Activated CD4-positive, alpha-beta T cell treated with anti-CD3 and anti-CD28 coated beads, Interleukin-2, amount 50 U/mL, for 24 hours (primary cell): ENCODE measurements around the gene DMD.
"Not testable (repeated sequence)": the region's sequence is repeated elsewhere in the genome, so short reads cannot be mapped to it uniquely, and the experiment has no call there.

Experiments used
- DNase-seq, 2 donors: peaks; one replicate each; pipeline ENCODE4 v3.0.0-alpha.2; 2020; ENCODE audit warnings: low read depth in 1 of 2, low spot score in 1 of 2

DMD gene

DNA sequence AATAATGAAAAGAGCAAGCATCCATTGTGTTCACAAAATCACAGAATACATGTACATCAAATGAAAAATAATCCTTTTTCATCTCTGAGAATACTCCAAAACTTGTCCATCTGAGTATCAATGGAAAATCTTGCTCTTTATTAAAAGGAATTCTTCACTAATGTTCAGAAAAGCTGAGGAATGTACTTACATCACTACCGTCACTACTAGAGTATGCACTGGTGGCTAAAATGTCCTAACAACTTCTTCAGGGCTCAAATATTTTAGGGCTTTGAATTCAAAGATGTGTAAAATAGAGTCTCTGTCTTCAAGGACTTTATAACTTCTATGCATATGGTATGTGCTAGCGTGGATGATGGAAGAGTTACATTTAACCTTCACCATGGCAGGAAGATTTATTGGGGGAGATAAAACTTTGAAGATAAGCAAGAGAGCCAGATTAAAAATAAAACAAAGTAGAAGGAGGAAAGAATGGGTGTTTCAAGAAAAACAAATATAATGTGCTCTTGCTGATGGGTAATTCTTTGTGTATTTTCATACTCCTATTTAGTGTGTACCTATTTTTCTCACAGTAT, 55.1 kb downstream of the DMD start:
- no peak for DNase-seq

DNA sequence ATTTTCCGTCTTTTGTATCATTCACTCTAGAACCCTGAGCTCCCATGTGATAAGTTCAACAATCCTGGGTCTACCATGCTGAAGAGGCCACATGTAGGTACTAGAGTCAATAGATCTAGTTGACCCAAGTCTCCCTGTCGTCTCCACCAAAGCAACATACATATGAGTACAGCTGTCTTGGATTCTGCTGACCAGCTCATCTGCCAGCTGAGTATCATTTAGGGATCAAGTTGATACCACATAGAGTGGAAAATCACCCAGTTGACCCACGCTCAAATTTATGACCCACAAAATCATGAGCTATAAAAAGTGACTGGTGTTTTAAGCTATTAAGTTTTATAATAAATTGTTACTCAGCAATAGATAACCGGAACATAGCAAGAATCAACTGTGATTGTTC, 61.8 kb downstream of the DMD start:
- DNase-seq = no peak

DNA sequence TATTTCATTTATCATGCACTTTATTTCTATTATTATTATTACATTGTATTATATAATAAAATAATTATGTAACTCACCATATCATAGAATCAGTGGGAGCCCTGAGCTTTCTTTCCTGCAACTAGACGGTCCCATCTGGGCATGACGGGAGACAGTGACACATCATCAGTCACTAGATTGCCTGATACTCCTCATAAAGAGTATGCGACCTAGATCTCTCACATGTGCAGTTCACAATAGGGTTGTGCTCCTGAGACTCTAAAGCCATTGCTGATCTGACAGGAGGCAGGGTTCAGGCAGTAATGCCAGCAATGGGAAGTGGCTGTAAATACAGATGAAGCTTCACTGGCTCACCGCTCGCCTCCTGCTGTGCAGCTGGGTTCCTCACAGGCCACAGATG, 62.3 kb downstream of the DMD start:
- DNase-seq = no peak

DNA sequence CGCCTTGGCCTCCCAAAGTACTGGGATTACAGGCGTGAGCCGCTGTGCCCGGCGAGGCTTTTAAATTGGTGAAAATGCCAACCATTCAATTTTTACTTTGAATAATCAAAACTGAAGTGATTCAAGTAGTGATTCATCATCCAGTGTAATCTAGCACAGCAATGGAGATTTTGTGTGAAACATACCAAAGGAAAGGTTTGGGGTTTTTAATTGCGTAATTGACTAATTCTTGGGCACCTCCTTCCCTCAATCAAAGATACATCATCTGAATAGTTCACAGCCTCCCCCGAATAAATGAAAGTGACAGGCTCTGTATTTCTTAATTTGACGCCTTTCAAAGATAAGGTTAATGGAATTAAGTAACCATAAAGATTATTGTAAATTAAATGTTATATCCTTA, 69.0 kb downstream of the DMD start:
- DNase-seq = no peak

DNA sequence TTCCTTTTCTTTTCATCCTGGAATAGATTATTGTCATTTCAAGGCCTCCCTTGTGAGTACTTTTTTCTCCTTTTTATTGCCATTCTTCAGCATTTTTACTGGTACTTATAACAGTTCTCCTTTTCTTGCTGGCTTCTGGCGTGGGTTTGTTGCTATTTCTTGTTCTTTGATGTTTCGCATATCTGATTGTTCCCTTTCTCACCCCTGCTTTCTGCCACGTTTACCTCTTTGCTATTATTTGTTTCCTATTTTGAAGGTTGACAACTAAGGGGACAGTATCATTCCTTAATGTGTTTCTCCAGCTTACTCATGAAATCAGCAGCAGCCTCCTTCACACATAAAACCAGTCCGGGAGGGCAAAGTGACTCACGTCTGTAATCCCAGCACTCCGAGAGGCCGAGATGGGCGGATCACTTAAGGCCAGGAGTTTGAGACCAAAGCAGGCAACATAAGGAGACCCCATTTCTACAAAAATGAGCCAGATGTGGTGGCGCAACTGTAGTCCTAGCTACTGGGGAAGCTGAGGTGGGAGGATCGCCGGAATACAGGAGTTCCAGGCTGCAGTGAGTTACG, 72.6 kb downstream of the DMD start:
- DNase-seq = no peak

DNA sequence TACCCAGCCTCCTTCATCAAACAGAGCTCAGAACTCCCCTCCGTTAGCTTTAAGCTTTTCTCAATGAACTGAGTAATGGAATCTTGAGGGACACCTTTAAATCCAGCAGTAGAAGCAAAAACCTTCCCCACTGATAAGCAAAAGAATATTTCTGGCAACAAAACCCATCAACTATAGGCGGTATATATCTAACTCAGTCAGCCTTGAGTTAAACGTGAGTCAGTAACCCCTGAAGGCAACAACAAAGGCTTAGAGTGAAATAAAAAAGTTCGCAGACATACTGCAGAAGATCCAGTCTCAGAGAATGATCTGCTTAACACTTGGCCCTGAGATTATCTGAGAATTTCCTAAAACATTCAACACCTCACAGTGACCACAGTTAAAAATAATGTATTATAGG, 77.2 kb downstream of the DMD start:
- DNase-seq = no peak

DNA sequence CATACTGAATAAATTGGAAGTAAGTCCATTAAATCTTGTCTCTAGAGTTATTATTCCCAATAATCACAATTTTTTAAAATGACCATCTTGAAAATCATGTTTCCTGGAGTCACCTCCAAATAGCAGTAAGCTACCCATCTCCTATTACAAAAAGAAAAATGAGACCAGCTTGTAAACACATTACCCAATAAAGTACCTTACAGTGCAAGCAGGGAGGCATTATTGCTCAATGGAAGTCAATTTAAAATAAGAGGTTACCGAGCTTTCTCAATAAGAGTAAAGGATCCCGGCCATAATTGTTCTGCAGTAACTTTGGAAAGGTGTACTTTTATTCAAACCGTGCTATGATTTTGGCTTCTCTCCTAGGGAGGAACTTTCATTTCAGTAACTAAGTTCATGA, 78.0 kb downstream of the DMD start:
- no peak for DNase-seq

DNA sequence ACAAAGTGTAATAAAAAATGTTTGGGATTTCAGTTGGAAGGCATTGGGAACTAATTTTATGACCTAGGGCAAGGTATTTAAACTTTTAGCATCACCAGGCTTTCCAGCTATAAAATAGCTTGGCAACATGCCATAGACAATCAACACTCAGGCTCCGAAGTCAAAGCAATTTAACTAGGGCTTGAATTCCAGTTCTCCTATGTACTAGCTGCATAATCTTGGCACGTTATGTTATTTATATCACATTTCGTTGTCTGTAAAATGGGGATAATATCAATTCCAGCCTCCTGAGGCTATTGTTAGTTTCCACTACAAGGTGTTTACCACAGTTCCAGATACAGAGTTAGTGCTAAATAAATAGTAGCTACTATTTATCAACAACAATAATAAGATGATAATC, 78.8 kb downstream of the DMD start:
- no peak for DNase-seq

DNA sequence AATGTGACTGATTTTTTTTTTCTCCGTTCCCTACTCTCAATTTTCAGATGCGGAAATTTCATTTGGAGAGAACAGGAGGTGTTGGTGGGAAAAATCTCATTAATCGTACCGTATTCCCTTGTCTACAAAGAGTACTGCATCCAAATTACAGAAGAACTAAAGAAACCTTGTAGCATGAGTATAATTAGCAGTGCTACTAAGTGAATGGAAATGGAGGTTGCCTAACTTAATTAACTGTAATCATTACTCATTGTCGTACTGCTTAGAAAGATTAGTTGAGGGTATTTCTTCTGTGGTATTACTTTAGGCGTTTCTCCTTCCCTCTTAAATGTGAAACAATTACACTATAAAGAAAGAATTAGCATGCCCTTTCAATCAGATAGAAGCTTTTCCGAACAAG, 81.7 kb downstream of the DMD start:
- DNase-seq = no peak

DNA sequence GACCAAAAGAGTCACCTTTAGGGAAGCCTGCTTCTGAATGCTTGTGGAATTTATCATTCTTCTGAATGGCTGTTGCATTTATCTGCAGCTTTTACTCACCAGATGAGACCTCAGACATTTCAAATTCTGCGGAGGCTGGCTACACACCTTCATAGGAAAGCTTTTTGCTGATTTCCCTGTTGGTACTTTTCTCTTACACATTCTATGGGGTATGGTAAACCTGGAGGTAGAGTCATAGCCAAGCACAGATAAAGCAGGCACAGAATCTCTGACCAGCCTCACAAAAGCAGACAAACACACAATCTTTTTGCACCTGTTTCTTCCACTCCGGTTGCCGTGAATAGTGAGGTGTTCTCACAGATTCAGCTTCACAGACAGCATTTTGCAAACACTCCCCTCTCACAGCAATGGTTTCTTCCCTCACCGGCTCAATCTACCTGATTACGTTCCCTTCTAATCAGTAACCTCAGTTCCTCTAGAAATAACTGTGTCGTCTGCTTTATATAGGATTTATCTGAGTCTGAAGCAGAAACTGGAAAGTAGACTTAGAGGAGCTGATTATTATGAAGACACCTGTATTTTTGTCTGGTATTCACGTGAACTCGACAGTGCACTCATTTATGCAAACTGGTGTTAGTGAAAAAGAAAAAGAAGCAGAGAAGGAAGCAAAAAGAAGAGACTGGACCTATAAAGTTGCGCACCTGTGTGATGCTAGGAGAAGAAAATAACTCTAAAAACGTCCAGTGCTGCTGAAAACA, 83.1 kb downstream of the DMD start:
- DNase-seq = no peak

DNA sequence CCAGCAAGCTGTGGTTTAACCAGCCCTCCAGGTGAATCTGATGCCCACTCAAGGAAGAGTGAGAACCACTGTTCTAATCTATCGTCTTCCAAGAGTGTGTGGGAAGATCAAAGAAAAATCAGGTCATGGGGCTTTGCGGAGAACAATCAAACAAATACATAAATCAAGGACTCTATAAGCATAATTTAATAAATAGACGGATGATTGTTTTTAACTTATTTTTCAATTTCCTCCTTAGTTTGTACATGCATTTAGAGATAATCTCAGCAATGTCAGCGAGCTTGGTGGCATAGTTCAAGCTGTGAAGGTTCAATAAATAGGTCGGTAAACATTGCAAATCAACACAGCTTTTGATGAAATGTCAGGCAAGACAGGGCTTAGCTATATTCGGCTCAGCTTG, 84.9 kb downstream of the DMD start:
- DNase-seq = no peak

DNA sequence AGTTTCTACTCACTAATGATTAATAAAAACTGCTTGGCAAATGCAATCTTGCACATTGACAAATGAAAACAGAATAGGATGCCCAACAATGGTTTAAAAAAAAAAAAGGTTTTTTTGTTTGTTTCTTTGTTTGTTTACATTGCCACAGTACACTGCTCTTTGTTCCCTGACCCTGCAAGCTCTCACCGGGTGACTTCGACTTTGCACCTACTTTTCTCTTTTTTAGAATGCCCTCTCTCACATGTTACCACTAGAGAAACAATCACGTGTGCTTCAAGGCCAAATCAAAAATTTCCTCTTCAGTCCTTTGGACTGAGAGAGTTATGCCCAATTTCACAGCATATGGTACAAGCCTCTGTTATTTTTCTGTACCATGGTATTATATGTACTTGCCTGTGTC, 101.5 kb downstream of the DMD start:
- DNase-seq = no peak

DNA sequence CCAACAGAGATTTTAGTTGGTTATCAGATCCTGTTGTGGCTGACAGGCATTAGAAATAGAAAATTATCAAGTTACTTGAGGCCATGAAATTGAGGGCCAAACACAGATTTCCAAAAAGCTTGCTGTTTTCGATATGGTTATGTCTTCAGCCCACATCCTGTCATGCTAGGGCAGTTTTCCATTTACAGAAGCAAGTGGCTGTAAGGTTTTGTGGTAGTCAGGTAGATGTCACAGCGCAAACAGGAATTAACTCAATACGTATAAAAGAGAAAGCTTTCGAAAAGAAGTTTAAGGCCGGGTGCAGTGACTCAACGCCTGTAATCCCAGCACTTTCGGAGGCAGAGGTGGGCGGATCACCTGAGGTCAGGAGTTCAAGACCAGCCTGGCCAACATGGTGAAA, 104.6 kb downstream of the DMD start:
- no peak for DNase-seq

DNA sequence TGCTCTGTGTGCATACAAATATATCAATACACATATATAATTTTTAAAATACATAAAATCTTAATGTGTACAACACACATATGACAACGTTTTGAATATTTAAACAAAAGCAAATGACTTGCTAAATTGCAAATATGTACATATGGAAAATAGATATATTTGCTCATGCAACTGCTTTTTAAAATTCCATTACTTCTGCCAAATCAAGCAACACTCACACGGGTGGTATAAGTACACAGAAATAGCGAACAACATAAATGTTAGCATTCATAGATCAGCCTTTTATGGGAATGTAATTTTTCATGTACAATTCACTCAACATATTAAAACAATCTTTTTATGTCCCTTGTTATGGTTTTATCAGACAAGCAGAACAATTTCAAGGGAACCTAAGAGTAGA, 116.3 kb downstream of the DMD start:
- DNase-seq = no peak

DNA sequence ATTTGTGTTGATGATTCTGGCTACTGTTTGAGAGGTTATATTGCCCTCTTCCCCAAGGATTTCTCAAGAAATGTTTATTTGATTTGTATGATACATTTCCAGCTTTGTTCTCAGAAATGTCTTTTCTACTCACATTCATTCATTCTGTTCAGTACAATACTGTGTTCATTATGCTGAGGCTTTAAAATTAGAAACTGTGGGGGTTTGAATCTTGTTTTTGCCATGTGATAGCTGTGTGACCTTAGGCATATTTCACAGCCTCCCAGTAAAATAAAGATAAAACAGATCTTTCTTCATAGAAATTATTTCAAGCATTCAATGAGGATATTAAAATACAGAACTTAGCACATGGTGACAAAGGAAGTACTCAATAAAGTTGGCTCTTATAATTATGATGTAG, 123.9 kb downstream of the DMD start:
- DNase-seq = no peak

DNA sequence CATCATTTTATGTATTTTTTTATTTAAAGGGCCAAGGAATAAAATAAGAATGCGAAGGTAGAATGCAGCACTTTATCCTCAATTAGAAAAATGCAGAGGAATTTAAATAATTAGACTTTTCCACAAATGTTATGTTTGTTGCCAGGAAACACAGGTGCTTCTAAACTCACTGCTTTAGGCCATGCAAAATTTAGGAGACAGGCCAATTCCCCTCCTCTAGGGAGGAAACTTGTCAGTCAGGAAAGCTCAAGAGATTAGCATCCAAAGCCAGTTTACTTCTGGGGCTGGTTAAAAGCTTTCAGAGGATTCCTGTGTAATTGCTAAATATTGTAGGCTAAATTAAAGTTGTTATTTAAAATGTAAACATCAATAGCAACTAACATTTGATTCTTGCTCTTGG, 124.5 kb downstream of the DMD start:
- DNase-seq = no peak

DNA sequence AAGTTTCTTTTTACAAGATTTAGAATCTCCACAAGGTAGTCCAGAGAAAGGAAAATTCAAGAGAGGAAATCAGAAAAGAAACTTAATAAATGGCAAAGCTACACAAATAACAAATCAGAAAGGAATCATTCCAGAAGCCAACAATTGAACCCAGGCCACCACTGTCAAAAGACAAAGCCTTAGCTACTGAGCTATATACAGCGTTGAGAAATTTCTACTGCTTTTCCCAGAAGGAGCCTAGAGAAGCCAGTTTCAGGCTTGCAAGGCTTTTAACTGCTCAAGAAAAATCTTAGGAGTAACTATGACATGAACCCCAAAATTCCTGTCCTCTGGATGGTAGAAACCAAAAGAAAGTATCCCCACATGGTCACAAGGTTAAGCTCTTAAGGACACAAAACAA, 129.0 kb downstream of the DMD start:
- DNase-seq = no peak

DNA sequence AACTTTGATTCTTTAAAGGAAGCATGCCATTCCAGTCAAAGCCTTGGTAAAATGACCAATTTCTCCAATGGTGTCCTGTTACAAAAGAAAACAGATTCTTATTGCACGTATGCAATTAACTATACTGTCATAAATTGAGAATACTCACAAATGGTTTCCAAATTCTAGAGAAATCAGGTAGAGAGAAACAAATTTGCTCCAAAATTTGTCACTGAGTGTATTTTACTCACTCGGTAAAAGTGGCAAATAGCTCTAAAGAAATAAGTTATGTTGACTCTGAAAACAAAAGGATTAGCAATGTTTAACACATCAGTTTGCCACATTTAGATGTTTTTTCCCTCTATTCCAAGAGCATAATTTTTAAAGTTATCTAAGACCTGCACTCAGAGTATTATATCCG, 133.1 kb downstream of the DMD start:
- no peak for DNase-seq

DNA sequence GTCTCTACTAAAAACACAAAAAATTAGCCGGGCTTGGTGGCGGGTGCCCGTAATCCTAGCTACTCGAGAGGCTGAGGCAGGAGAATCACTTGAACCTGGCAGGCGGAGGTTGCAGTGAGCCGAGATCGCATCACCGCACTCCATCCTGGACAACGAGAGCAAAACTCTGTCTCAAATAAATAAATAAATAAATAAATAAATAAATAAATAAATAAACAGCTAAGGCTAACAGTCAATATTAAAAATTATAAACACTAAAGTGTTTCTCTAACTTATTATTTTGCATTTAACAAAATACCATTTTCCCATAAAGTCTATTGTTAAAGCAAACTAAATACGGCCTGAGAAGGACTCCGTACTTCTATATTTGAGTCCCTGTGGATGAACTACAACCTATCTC, 137.7 kb downstream of the DMD start:
- DNase-seq = not testable (repeated sequence)

DNA sequence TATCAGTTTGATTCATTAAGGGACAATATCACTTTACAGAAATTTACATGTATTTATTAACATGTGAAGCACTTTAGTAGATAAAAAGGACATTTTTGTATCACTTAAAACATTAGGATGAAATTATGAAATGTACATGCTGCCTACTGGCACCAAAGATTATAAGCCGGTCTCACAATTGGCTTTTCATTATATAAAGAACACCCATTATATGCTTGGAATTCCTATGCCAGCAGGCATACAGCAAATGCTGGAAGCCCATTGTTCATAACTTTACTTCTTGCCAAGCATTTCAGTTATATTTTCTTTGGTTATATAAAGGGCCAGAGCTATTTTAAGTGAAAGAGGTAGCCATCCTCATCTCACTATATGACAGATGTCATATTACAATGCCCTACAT, 145.9 kb downstream of the DMD start:
- DNase-seq = no peak

DNA sequence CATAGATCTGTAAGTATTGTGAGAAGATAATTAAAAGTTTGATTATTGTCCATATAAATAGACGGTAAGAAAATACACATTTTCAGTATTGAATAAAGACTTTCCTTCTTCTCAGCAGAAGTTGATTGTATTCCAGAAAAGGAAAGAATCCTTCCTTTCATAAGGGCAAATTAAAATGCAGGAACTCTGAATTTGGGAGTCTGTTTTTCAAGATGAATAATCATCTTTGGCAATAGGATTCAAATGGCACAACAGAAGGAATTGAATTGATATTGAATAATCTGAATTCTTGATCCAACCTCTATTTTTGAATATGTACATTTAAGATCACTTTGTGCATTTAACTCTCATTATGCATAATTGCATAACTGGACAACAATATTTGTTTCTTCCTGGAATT, 149.3 kb downstream of the DMD start:
- DNase-seq = no peak

DNA sequence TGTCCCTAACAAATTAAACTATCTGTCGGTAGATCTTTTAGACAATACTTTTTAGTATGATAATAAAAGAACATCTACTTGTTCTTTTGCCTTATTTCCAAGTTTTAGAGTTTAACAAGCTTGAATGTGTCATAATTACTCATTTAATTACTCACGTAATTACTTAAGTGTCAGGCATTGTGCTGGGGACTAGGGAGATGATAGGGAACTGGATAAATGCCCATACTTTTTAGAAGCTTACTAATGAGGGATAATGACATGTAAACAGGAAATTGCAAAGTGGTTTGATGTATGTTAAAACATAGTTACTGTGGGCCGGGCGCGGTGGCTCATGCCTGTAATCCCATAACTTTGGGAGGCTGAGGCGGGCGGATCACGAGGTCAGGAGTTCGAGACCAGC, 158.3 kb downstream of the DMD start:
- no peak for DNase-seq

DNA sequence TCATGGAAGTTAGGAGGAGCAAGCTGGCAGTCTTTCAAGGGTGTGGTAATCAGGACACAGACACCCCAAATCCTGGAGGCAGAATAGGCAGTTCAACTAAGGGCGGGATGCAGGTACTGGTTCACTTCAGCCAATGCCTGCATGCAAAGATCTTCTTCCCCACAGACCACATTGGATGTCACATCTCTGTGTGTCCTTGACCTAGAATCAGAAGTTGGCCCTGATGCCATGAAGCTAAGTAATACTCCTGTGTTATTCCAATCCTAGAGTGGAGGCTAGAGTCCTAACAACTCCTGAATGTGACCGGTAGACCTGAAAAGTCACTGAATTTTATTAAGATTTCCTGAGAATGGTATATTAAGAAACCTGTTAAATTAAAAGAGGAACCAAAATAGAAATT, 165.5 kb downstream of the DMD start:
- DNase-seq = no peak
